CD4-positive, alpha-beta T cell treated with Interleukin-6 for 4 hours (primary cell): ENCODE measurements around the gene KCNIP4.
"Not testable (repeated sequence)": the region's sequence is repeated elsewhere in the genome, so short reads cannot be mapped to it uniquely, and the experiment has no call there.

Experiments used
- DNase-seq: peaks from one replicate; pipeline ENCODE4 v3.0.0-alpha.2; 2020; ENCODE audit warnings: mixed read lengths

The KCNIP4 gene

DNA sequence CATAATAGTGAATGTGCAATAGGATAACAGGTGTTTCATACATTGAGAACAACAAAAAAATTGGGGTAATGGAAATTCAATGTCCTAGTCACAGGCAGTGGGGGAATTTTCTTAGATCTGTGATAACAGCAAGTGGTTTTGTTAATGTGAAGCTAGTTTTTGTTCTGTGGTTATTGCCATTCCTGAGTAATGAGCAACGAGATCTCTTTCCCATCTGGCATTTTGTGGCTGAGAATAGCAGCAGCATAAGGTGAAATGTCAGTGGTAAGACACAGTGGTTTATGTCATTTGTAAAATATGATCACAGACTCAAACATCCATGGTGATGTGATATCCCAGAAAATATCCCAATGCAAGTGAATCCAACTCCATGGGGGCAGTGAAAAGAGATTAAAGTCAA, 497.5 kb downstream of the KCNIP4 start:
- no peak for DNase-seq

DNA sequence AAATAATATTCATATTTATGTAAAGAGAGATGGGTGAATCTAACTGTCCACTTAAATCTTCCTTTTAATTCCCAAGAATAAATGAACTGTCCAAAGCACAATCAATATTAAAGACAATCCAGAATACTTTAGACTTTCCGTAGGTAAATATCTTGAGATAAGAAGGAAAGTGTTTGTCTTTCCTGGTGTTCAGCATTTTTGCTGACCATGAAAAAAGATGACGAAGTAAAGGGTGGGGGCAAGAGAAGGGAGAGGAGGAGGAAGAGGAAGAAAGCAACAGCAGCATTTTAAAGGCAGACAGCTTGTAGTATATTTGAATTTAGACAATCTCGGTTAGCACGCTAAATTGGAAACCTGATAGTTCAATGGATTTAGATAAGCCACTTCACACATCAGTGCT, 498.2 kb downstream of the KCNIP4 start:
- no peak for DNase-seq

- DNase-seq: no peak
Observed at GRCh38 chr4:21447301-21448054, 501.1 kb downstream of the KCNIP4 start.

DNA sequence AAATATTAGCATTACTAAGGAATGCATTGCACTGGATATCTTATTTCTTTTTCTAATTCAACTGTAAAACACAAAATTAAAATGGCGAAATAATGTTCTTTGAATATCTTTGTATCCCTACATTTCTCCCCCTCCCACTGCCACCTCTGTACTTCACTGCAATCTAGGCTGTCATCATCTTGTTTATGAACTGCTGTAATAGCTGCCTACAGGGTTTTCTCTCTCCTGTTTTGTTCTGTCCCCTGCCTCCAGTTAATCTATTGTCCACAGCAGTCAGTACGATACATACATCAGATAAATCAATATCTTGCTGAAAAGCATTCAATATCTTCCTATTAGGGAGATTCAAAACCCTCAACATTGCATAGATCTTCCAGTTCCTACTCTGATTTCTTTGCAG, 528.4 kb downstream of the KCNIP4 start:
- DNase-seq: no peak

- no peak for DNase-seq
Observed at GRCh38 chr4:21415728-21416127, 532.8 kb downstream of the KCNIP4 start.

- DNase-seq: no peak
Observed at GRCh38 chr4:21413807-21414370, 534.7 kb downstream of the KCNIP4 start.

GRCh38 chr4:21411086-21411485, 537.5 kb downstream of the KCNIP4 start:
- no peak for DNase-seq

DNA sequence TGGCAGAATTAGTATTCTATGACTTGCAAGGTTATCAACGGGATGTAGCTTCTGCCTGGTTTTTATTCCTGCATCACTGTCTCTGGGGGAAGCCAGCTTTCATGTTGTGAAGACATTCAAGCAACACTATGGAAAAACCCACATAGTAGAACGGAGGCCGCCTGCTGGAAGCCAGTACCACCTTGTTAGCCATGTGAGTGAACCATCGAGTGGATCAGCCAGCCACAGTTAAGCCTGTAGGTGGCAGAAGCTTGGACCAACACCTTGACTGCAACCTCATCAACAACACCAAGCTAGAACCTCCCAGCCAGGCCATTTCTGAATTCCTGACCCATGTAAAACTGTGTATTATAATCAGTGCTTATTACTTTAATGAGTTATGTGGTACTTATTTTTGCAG, 538.2 kb downstream of the KCNIP4 start:
- no peak for DNase-seq

DNA sequence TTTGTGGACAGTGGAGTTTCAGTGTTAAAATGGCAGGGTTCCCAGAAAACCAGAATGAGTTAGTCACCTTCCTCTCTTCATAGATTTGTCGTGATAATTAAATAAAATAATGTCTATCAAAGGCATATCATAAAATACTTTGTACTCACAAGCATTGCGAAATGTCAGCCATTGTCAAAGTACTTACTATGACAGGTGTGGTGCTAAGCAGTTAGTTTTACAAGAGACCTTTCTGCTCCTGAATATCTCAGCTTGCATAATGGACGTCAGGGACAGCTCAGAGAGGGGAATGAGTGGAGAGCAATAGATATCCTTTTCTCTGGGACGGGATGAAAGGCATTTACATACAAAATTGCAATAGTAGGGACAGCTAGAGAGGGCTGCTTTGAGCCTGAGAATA, 560.9 kb downstream of the KCNIP4 start:
- DNase-seq: no peak

GRCh38 chr4:21386166-21386780, 562.3 kb downstream of the KCNIP4 start:
- DNase-seq: no peak

DNA sequence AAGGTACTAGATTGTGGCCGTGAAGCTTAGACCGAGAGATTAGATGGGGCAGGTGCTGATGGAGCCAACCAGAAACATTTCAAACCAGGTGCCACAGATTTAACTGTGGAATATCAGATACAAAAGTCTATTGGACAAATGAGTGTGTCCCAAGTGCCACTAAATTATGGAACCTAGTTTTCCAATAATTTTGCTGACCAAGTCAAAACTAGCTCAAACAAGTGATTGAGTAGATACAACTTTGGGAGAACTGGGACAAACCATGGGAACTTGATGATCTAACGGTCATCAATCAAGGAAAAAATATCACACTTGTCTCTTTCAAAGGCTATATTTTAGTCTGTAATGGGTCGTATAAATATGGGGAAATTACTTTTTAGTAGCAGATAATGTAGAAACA, 562.9 kb downstream of the KCNIP4 start:
- no peak for DNase-seq

DNA sequence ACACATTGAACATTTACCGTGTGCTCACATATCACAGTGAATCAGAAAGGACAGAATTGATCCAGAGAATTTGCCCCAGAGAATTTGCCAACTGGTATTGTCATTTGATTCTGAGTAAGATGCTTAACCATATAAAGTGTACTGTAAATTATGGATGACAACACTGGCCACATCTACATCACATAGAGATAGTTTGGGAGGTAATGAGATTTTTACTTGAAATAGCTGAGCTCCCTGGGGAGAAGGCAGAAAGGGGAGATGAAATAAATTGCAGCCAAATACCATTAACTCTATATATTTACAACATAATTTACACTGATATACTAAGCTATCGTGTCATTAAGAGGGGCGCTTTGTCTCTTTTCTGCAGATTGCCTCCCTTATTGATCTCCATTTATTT, 564.0 kb downstream of the KCNIP4 start:
- no peak for DNase-seq

DNA sequence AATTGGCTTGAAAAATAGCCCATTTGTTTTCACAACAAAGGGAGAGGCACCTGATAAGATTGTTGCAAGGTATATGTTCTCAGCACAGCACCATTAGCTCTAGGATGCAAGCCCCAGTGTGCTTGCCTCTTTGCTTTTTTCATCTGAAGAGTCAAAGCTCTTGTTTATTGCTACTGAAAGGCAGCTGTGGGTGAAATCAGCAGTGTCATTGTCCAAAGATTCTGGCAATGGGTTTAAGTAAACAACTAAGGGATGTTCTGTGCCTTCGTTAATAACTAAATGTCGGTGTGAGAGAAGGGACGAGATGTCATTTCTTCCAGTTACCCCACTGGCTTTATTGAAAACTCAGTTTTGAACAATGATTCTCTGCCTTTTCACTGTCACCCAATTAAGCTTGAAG, 567.7 kb downstream of the KCNIP4 start:
- no peak for DNase-seq

DNA sequence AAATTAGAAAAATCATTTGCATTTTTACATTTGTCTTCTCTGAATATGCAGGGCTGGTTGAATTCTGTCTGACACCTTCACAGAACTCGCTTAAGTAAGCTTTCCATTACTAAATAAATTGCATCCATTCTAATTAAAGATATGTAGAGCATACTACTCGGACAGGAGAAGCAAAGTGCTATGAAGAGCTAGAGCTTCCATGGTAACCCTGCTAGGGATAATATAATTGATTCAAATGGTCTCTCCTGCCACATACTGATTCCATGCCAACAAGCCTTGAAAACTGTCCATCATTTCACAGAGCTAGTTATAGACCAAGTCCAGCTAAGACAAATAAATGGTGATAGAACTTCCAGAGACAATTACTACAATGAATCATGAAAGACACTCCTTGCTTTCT, 571.5 kb downstream of the KCNIP4 start:
- DNase-seq: no peak

DNA sequence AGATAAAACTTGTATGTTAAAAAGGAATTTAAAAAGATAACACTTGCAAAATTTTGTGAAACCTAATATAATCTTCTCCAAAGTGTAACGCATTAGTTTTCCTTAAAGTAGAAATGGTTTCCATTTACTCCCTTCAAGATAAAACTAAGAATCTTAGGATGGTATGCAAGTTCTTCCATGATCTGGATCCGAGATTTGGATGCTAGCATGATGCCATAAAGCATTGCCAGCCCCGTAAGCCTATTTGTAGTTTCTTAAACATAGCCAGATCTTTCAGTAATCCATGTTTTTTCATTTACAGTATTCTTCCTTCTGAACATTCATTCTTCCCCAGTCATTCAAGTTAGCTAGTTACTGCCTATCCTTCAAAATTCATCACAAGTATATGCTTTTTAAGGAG, 572.4 kb downstream of the KCNIP4 start:
- no peak for DNase-seq

GRCh38 chr4:21374641-21375368, 573.8 kb downstream of the KCNIP4 start:
- no peak for DNase-seq

DNA sequence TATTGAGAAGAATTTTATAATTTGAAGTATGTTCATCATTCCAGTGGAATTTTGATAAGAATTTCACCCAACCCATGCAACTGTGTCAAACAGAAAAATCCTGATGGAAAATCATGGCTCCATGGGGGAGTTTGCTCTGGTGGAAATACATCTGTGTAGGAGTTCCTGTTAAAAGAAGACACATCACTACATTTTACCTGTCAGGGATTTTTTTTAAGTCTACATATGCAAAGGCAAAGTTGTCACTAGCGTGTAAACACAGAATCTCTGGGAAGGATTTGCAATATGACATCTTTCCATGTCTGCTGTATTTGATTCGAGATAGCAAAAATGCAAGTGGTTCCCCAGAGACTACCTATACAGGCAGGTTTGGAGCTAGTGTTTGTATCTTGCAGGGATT, 581.0 kb downstream of the KCNIP4 start:
- DNase-seq: no peak

GRCh38 chr4:21366840-21367239, 581.7 kb downstream of the KCNIP4 start:
- DNase-seq: no peak

DNA sequence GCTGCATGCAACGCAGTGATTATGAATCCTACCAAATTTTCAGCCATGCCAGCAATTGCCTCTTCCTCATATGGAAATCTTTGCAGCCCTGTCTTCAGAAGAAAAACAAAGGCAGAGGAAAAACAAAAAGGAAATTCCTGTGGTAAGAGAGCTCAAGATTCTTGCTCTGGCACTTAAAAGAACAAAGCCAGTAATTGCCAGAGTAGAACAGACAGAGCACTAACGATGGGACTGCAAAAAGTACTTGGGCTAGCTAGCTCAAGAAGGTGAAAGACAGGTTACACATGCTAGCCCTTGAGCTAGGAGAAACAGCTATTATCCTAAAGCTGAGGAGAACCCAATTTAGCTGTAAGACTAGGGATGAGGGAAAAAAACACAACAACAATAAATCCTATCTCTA, 582.3 kb downstream of the KCNIP4 start:
- DNase-seq: no peak

DNA sequence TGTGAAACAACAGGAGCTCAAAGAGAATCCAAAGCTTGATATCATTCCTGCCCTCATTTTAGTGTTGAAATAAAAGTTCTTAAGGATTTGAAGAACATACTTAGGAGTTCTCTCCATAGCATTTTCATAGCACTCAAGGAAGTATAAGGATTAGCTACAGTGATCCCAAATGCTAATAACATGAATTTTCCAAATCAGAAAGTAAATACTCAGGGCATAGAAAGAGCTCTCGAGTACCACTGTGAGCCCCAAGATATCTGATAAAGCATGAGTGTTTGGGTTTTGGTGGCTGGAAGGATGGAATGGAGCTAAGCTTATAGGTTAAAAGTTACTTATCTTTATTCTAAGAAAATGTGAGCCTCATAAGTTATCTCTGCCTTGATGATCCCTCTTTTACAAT, 584.9 kb downstream of the KCNIP4 start:
- no peak for DNase-seq

DNA sequence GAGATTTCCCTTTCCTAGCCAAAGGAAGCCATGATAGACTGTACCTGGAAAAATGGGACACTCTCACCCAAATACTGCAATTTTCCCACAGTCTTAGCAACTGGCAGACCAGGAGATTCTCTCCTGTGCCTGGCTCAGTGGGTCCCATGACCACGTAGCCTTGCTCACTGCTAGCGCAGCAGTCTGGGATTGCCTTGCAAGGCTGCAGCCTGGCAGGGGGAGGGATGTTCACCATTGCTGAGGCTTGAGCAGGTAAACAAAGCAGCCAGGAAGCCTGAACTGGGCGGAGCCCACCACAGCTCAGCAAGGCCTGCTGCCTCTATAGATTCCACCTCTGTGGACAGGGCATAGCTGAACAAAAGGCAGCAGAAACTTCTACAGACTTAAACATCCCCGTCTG, 596.2 kb downstream of the KCNIP4 start:
- not testable (repeated sequence) for DNase-seq

DNA sequence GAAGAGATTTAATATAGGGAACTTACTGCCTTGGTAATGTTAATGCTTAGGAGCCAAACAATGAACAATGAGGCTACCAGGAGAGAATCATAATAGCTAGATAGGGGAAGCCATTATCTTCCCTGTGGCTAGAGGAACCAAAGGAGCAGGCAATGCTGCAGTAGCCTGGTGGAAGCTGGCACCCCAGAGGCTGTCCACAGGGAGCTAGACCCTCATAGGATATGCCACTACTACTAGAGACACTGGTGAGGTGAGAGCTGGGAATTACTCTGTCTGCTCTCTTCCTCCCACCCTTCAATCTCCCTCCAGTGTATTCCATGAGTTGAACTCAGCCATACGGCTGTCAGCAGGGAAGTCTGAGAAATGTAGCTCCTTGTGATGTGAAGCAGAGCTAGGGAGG, 601.4 kb downstream of the KCNIP4 start:
- DNase-seq: no peak

GRCh38 chr4:21327976-21328700, 620.4 kb downstream of the KCNIP4 start:
- no peak for DNase-seq
